ENCODE data around the gene SRP14.

DNA sequence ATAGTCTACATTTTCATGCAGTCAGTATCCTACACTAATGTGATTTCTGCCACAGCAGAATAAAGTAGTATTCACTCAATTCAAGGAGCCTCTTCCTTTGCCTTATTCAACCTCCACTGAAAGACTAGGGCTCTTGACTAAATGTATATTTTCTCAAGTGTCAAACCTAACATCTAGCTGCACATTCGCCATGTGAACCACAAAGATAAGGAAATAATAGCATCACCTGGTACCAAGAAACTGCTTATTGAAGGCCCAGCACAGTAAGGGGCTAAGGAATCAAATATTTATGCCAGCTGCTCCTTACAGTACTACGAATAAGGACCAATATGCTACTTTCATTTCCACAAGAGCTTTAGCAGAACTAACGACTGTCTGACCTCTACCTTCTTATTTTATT lies 1.3 kb downstream of the SRP14 start:
- TF ChIP-seq, protein P1, sequence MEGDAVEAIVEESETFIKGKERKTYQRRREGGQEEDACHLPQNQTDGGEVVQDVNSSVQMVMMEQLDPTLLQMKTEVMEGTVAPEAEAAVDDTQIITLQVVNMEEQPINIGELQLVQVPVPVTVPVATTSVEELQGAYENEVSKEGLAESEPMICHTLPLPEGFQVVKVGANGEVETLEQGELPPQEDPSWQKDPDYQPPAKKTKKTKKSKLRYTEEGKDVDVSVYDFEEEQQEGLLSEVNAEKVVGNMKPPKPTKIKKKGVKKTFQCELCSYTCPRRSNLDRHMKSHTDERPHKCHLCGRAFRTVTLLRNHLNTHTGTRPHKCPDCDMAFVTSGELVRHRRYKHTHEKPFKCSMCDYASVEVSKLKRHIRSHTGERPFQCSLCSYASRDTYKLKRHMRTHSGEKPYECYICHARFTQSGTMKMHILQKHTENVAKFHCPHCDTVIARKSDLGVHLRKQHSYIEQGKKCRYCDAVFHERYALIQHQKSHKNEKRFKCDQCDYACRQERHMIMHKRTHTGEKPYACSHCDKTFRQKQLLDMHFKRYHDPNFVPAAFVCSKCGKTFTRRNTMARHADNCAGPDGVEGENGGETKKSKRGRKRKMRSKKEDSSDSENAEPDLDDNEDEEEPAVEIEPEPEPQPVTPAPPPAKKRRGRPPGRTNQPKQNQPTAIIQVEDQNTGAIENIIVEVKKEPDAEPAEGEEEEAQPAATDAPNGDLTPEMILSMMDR (conservative IDR thresholded peaks at IDR 0.05): no peak
- TF ChIP-seq ZFX (IDR thresholded peaks at IDR 0.05): no peak
